ENCODE measurements around the gene ELOVL2. TPM values are rescaled to one million over a fixed set of nuclear protein-coding genes. Genes with fewer than 3 reads are reported as not detected.

Gene ELOVL2
- total and polyA plus RNA-seq, 7 experiments from 2014 or later: not detected

- POLR2A ChIA-PET: no interaction called here
- H3K36me3 ChIP-seq (ENCODE audit: control insufficient read depth in 2 of 3, insufficient read depth in 3 of 3, low read length in 3 of 3): no peaks in the 10 kb centered on the region
- H3K36me3 Mint-ChIP-seq: peaks cover 0 to 4% (median 0%) of the 10 kb centered on the region in 5 donors
- peaks cover 0 to 2% (median 0%) of the 10 kb centered on the region in 11 donors for H3K9me3 Mint-ChIP-seq
- H3K27me3 Mint-ChIP-seq: peaks cover 19 to 46% (median 33%) of the 10 kb centered on the region in 5 donors
- no peaks in the 10 kb centered on the region for H3K9me3 ChIP-seq (ENCODE audit: control insufficient read depth in 2 of 3, low read length in 3 of 3)
- intact Hi-C loops (cut with micrococcal nuclease): no loop called here
- H3K27ac ChIP-seq (ENCODE audit: low read depth, low read length): no peak overlapping the region
- H3K4me1 ChIP-seq (ENCODE audit: control insufficient read depth in 2 of 2, insufficient read depth in 2 of 2, low read length in 2 of 2): no peaks in the 10 kb centered on the region
- H3K4me3 ChIP-seq (ENCODE audit: low read length): no peak overlapping the region
- H3K4me3 Mint-ChIP-seq: no peak overlapping the region
- no peaks in the 10 kb centered on the region for H3K27me3 ChIP-seq (ENCODE audit: control insufficient read depth in 2 of 2, insufficient read depth in 2 of 2, low read length in 2 of 2)
- CTCF ChIA-PET: no interaction called here
- no peak overlapping the region for H3K27ac Mint-ChIP-seq
- DNase-seq: no peak
- ATAC-seq: no peak
- H3K4me1 Mint-ChIP-seq: no peaks in the 10 kb centered on the region
These were observed 94.3 kb downstream of the ELOVL2 start for GRCh38 chr6:10949579-10950490.

GRCh38 chr6:10947966-10948365, 96.1 kb downstream of the ELOVL2 start:
- no peaks in the 10 kb centered on the region for H3K4me1 Mint-ChIP-seq
- H3K9me3 ChIP-seq (ENCODE audit: control insufficient read depth in 2 of 3, low read length in 3 of 3): no peaks in the 10 kb centered on the region
- no peaks in the 10 kb centered on the region for H3K27me3 ChIP-seq (ENCODE audit: control insufficient read depth in 2 of 2, insufficient read depth in 2 of 2, low read length in 2 of 2)
- POLR2A ChIA-PET: interaction anchor here (0.6 kb wide), 1 partner anchor 414 kb away, joined by 3 read pairs; no protein-coding TSS in a partner anchor
- H3K36me3 Mint-ChIP-seq: no peaks in the 10 kb centered on the region
- CTCF ChIA-PET: no interaction called here
- no peaks in the 10 kb centered on the region for H3K9me3 Mint-ChIP-seq
- no peak overlapping the region for H3K27ac Mint-ChIP-seq
- DNase-seq (no peak), ATAC-seq (no peak)
- no peak overlapping the region for H3K4me3 ChIP-seq (ENCODE audit: low read length)
- intact Hi-C loops (cut with micrococcal nuclease): no loop called here
- H3K4me3 Mint-ChIP-seq: no peak overlapping the region
- H3K4me1 ChIP-seq (ENCODE audit: control insufficient read depth in 2 of 2, insufficient read depth in 2 of 2, low read length in 2 of 2): no peaks in the 10 kb centered on the region
- H3K27ac ChIP-seq (ENCODE audit: low read depth, low read length): no peak overlapping the region
- no peaks in the 10 kb centered on the region for H3K36me3 ChIP-seq (ENCODE audit: control insufficient read depth in 2 of 3, insufficient read depth in 3 of 3, low read length in 3 of 3)
- peaks cover 14 to 37% (median 34%) of the 10 kb centered on the region in 5 donors for H3K27me3 Mint-ChIP-seq

GRCh38 chr6:10945845-10946244, 98.3 kb downstream of the ELOVL2 start:
- no peaks in the 10 kb centered on the region for H3K4me1 Mint-ChIP-seq
- DNase-seq (no peak), ATAC-seq (no peak)
- no peaks in the 10 kb centered on the region for H3K36me3 ChIP-seq (ENCODE audit: control insufficient read depth in 2 of 3, insufficient read depth in 3 of 3, low read length in 3 of 3)
- POLR2A ChIA-PET: no interaction called here
- peaks cover 0 to 3% (median 0%) of the 10 kb centered on the region in 11 donors for H3K9me3 Mint-ChIP-seq
- H3K27ac Mint-ChIP-seq: no peak overlapping the region
- no peak overlapping the region for H3K4me3 Mint-ChIP-seq
- H3K27me3 Mint-ChIP-seq: peaks cover 6 to 31% (median 27%) of the 10 kb centered on the region in 5 donors
- no peaks in the 10 kb centered on the region for H3K4me1 ChIP-seq (ENCODE audit: control insufficient read depth in 2 of 2, insufficient read depth in 2 of 2, low read length in 2 of 2)
- H3K27me3 ChIP-seq (ENCODE audit: control insufficient read depth in 2 of 2, insufficient read depth in 2 of 2, low read length in 2 of 2): no peaks in the 10 kb centered on the region
- CTCF ChIA-PET: no interaction called here
- H3K9me3 ChIP-seq (ENCODE audit: control insufficient read depth in 2 of 3, low read length in 3 of 3): no peaks in the 10 kb centered on the region
- intact Hi-C loops (cut with micrococcal nuclease): no loop called here
- no peak overlapping the region for H3K27ac ChIP-seq (ENCODE audit: low read depth, low read length)
- no peak overlapping the region for H3K4me3 ChIP-seq (ENCODE audit: low read length)
- no peaks in the 10 kb centered on the region for H3K36me3 Mint-ChIP-seq

GRCh38 chr6:10939840-10940239, 104.3 kb downstream of the ELOVL2 start:
- CTCF ChIA-PET: no interaction called here
- H3K27me3 ChIP-seq (ENCODE audit: control insufficient read depth in 2 of 2, insufficient read depth in 2 of 2, low read length in 2 of 2): no peaks in the 10 kb centered on the region
- POLR2A ChIA-PET: no interaction called here
- DNase-seq (no peak), ATAC-seq (no peak)
- no peaks in the 10 kb centered on the region for H3K4me1 Mint-ChIP-seq
- no peak overlapping the region for H3K27ac Mint-ChIP-seq
- H3K27ac ChIP-seq (ENCODE audit: low read depth, low read length): no peak overlapping the region
- H3K4me3 Mint-ChIP-seq: no peak overlapping the region
- no peaks in the 10 kb centered on the region for H3K36me3 Mint-ChIP-seq
- intact Hi-C loops (cut with micrococcal nuclease): no loop called here
- no peaks in the 10 kb centered on the region for H3K9me3 ChIP-seq (ENCODE audit: control insufficient read depth in 2 of 3, low read length in 3 of 3)
- H3K4me1 ChIP-seq (ENCODE audit: control insufficient read depth in 2 of 2, insufficient read depth in 2 of 2, low read length in 2 of 2): no peaks in the 10 kb centered on the region
- H3K9me3 Mint-ChIP-seq: peaks cover 0 to 6% (median 0%) of the 10 kb centered on the region in 11 donors
- H3K4me3 ChIP-seq (ENCODE audit: low read length): no peak overlapping the region
- no peaks in the 10 kb centered on the region for H3K36me3 ChIP-seq (ENCODE audit: control insufficient read depth in 2 of 3, insufficient read depth in 3 of 3, low read length in 3 of 3)
- peaks cover 5 to 21% (median 11%) of the 10 kb centered on the region in 5 donors for H3K27me3 Mint-ChIP-seq

GRCh38 chr6:10933126-10933525, 111.0 kb downstream of the ELOVL2 start:
- ChIA-PET POLR2A (no interaction called here), CTCF (no interaction called here)
- H3K4me1 Mint-ChIP-seq: no peaks in the 10 kb centered on the region
- no peak overlapping the region for H3K27ac ChIP-seq (ENCODE audit: low read depth, low read length)
- H3K27me3 ChIP-seq (ENCODE audit: control insufficient read depth in 2 of 2, insufficient read depth in 2 of 2, low read length in 2 of 2): no peaks in the 10 kb centered on the region
- ATAC-seq: no peak
- H3K27me3 Mint-ChIP-seq: peaks cover 9 to 60% (median 19%) of the 10 kb centered on the region in 5 donors
- H3K4me1 ChIP-seq (ENCODE audit: control insufficient read depth in 2 of 2, insufficient read depth in 2 of 2, low read length in 2 of 2): no peaks in the 10 kb centered on the region
- no peak overlapping the region for H3K4me3 ChIP-seq (ENCODE audit: low read length)
- peaks cover 0 to 6% (median 2%) of the 10 kb centered on the region in 11 donors for H3K9me3 Mint-ChIP-seq
- H3K36me3 Mint-ChIP-seq: no peaks in the 10 kb centered on the region
- no peak overlapping the region for H3K4me3 Mint-ChIP-seq
- intact Hi-C loops (cut with micrococcal nuclease): no loop called here
- H3K36me3 ChIP-seq (ENCODE audit: control insufficient read depth in 2 of 3, insufficient read depth in 3 of 3, low read length in 3 of 3): no peaks in the 10 kb centered on the region
- DNase-seq: no peak
- no peaks in the 10 kb centered on the region for H3K9me3 ChIP-seq (ENCODE audit: control insufficient read depth in 2 of 3, low read length in 3 of 3)
- H3K27ac Mint-ChIP-seq: no peak overlapping the region

Other genes with a start within 250 kb of the ELOVL2 start
- under 1 TPM in 2 of 5 experiments, not detected in 3; 0.34 to 0.42 TPM for gene MAK, start 205.8 kb downstream of the ELOVL2 start, total RNA-seq
- under 1 TPM in 1 of 2 donors, not detected in 1; 0.07 TPM for gene MAK, start 205.8 kb downstream of the ELOVL2 start, polyA plus RNA-seq
- not detected for gene GCM2, start 162.3 kb downstream of the ELOVL2 start, total RNA-seq
- not detected for gene GCM2, start 162.3 kb downstream of the ELOVL2 start, polyA plus RNA-seq
- under 1 TPM in 2 of 5 experiments, not detected in 3; 0.20 to 0.40 TPM for gene SYCP2L, start 157.3 kb downstream of the ELOVL2 start, total RNA-seq
- not detected for gene SYCP2L, start 157.3 kb downstream of the ELOVL2 start, polyA plus RNA-seq
- 1 to 10 TPM; 4.0 to 9.9 (median 4.4) TPM for gene SMIM13, start 49.5 kb upstream of the ELOVL2 start, total RNA-seq
- 1 to 10 TPM in 1 of 2 donors, under 1 TPM in 1; 0.64 to 1.9 TPM for gene SMIM13, start 49.5 kb upstream of the ELOVL2 start, polyA plus RNA-seq
- gene ERVFRD-1, start 67.4 kb upstream of the ELOVL2 start, total RNA-seq: under 1 TPM in 1 of 5 experiments, not detected in 4; 0.11 TPM
- under 1 TPM; 0.33 TPM for gene ERVFRD-1, start 67.4 kb upstream of the ELOVL2 start, polyA plus RNA-seq
- gene NEDD9, start 188.4 kb upstream of the ELOVL2 start, total RNA-seq: 10 to 100 TPM; 29.4 to 62.9 (median 40.2) TPM
- 10 to 100 TPM; 14.2 to 30.7 TPM for gene NEDD9, start 188.4 kb upstream of the ELOVL2 start, polyA plus RNA-seq

Data from naive thymus-derived CD4-positive, alpha-beta T cell (primary cell).